NCI-H146 treated with DMSO at 0.1 percent for 48 hours (cell line): Measurements from ENCODE around the gene NLGN4Y.
"Not testable (repeated sequence)": the region's sequence is repeated elsewhere in the genome, so short reads cannot be mapped to it uniquely, and the experiment has no call there.

Experiments
- DNase-seq: peaks from one replicate; lab custom pipeline; 2025; ENCODE audit not compliant: unreplicated experiment; lab: John Stamatoyannopoulos, UW

NLGN4Y gene

DNA sequence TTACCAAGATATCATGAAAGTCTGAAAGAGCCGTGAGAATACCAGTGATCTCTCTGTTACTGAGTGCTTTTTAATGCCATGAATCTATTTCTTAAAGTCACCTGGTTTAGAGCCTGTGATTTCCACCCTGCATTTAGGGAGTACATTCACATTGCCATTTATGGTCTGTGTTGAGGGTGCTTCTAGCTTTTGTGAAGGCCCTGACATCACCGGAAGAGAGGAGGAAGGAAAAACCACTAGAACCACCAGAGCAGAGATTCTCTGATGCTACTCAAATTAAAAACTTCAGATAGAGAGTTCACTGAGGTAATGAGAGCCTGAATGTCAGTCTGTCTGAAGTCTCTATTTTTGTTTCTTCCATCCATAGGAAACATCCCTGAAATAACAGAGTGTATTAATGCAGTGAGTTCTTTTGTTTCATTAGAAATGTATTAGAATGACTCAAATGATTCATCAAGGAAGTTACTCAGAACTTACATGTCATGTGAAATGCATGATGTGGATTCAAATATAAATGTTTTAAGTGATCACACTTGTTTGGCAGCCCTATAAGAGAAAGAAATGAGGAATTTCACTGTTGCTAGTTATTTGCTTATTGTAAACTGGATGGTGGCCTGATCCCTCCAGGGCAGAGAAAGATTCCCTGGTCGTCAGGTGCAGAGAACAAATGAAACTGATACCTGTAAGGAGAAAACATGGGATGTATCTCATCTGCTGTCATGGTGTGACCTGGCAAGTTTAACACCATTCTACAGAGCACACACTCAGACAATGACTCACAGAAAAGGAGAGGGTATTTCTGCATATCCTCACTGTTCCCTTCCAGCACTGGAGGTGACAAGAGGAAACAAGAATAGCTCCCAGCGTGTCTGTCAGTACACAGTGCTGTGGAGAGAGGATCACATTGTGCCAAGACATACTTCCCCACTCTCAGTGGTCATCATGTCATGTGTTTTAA is 310.1 kb downstream of the NLGN4Y start:
- DNase-seq, result no peak

DNA sequence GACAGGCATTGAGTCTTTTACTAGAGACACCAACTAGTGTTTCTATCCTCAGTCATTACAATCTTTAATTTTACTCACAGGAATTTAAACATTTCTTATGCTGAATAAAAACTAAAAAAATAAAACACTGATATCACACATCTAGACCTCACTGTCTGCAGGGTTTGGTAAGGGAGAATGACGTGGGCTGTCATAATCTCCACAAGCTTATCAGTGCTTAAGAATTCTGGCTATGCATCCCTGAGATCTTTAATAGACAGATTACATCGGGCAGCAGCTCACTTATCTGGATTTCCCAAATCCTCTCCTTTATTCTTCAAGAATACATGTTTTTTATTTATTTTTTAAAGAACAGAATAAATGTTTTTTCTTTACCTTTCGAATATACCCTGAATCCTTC is 313.1 kb downstream of the NLGN4Y start:
- DNase-seq, result no peak

DNA sequence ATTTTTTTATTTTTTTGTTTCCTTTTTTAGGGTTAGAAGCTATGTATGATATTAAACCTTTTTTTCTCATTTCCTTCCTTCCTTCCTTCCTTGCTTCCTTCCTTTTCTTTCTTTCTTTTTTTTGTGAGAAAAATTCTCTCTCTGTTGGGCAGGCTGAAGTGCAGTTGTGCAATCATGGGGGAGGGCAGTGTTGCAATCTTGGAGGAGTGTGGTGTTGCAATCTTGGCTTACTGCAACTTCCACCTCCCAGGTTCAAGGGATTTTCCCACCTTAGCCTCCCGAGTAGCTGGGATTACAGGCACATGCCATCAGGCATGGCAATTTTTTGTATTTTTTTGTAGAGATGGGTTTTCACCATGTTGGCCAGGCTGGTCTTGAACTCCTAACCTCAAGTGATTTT is 326.4 kb downstream of the NLGN4Y start:
- no peak for DNase-seq

DNA sequence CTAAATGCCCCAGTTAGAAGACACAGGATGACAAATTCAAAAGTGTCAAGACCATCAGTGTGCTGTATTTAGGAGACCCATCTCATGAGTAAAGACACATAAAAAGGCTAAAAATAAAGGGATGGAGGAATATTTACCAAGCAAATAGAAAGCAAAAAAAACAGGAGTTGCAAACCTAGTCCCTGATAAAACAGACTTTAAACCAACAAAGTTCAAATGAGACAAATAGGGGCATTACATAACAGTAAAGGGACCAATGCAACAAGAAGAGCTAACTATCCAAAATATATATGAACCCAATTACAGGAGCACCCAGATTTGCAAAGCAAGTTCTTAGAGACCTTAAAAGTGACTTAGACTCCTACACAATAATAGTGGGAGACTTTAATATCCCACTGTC is 336.1 kb downstream of the NLGN4Y start:
- no peak for DNase-seq

DNA sequence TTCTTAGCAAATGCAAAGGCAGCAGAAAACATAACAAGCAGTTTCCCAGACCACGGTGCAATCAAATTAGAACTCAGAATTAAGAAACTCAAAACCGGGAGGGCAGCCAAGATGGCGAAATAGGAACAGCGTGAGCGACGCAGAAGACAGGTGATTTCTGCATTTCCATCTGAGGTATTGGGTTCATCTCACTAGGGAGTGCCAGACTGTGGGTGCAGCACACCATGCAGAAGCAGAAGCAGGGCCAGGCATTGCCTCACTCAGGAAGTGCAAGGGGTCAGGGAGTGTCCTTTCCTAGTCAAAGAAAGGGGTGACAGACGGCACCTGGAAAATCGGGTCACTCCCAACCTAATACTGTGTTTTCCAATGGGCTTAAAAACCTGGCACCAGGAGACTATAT is 336.7 kb downstream of the NLGN4Y start:
- not testable (repeated sequence) for DNase-seq

DNA sequence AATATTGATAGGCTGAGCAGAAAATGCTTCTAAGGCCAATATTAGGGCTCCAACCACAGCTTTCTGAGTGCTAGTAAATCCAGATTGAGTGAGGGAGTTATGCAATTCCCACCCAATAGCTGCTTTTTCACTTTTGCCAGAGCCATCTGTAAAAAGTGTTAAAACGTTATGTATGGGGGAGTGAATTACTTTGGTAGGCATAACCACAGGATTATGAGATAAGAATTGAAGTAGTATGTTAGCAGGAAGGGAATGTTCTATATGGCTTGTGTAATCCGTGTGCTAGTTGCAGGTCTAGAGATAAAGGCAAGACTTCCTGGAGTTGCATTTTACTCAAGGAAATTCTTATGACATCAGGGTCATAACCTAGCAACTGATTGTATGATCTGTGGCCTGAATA is 347.6 kb downstream of the NLGN4Y start:
- DNase-seq, result no peak
